Measurements from ENCODE around the gene ATCAY.

Gene ATCAY

GRCh38 chr19:3970313-3970807 is 89.9 kb downstream of the ATCAY start:
- DNase-seq (ENCODE audit: low spot score) = no peak

- peak; percentile 92 for DNase-seq (ENCODE audit: low spot score)
Observed at GRCh38 chr19:3970808-3971598, 90.5 kb downstream of the ATCAY start, which contains the start of gene DAPK3. Gene DAPK3, minus strand, starts transcription at chr19:3971099. Its CDS starts 1,364 bp downstream, at chr19:3969735.

GRCh38 chr19:3975144-3975543 is 94.7 kb downstream of the ATCAY start:
- DNase-seq (ENCODE audit: low spot score) = no peak

- DNase-seq (ENCODE audit: low spot score) = no peak
Observed at GRCh38 chr19:3975637-3976087, 95.2 kb downstream of the ATCAY start.

- no peak for DNase-seq (ENCODE audit: low spot score)
Observed at GRCh38 chr19:3976495-3977241, 96.2 kb downstream of the ATCAY start.

All from CD4-positive, alpha-beta T cell treated with Interleukin-6 at 100 ng/mL for 8 hours (primary cell).